M059J (cell line): ENCODE data around the gene ARHGAP11A. TPM values are rescaled to one million over a fixed set of nuclear protein-coding genes. Genes with fewer than 3 reads are reported as not detected.

ENCODE experiments used
- DNase-seq: peaks from one replicate; pipeline ENCODE4 v3.0.0-alpha.2; 2012; ENCODE audit warnings: low read depth
- total RNA-seq: library from RNA; depleted of rRNA; stranded (reverse); fragments of >200 nt; shearing (Covaris generic); gene quantifications from 2 replicates; pipeline ENCODE4 v1.2.3, GENCODE V29; 2014

ARHGAP11A gene
- total RNA-seq, 1 experiment from 2014 or later = 34.8 TPM

GRCh38 chr15:32657198-32657883, 42.0 kb downstream of the ARHGAP11A start:
- DNase-seq = peak; percentile 48

GRCh38 chr15:32657941-32658340, 42.6 kb downstream of the ARHGAP11A start:
- no peak for DNase-seq

DNA sequence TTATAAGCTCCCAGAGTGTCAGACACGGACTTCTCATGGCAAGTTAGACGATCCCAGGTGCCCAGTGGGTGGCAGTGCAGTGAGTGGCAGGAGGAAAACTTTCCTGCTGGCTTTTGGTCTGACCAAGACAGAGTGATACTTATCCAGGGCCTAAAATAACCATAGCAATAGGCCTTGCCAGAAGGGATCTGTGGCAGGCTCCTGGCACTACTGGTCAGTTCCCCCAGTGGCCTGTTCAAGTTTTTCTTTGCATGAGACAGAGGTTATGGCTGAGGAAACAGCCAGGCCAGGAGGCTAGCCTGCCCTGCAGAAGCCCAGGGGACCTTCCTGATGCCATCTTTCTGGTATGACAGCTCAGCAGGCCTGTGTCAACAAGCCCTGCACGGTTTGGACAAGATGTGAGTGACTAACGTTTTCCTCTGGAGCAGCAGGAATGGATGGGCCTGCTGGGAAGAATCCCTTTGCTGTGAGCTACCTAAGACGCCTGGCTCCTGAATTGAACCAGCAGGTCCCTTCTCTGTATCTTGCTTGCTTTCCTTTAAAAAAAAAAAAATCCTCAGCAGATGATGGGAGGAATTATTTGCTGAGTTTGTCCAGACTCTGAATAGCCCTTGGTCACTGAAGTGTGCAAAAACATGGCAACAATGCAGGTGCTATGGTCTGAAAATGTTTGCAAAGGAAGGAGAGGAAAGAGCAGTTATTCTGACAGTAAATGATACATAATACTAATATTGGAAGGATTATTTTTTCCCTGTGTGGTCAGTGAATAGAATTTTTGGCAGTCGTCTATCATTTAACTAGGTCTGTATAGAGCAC, 44.2 kb downstream of the ARHGAP11A start:
- DNase-seq = peak; percentile 91

- no peak for DNase-seq
Observed at GRCh38 chr15:32663671-32664070, 48.4 kb downstream of the ARHGAP11A start.

DNA sequence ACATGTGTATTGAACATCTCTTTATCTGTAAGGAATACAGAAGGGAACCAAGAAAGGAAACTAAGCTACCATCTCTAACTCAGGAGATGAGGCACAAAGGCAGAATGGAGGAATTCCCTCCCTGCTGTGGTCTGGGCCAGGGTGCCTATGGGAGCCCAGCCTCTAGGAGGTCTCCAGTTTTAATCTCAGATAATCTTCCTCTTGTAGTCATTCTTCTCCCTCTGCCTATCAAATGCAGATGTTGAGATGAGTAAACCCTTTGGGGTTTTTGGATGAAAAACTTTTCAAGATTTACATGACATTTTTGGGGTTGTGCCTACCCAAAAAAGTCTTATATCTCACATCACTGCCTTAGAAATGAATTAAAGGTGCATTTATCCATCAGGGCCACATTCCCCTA, 49.5 kb downstream of the ARHGAP11A start:
- no peak for DNase-seq

DNA sequence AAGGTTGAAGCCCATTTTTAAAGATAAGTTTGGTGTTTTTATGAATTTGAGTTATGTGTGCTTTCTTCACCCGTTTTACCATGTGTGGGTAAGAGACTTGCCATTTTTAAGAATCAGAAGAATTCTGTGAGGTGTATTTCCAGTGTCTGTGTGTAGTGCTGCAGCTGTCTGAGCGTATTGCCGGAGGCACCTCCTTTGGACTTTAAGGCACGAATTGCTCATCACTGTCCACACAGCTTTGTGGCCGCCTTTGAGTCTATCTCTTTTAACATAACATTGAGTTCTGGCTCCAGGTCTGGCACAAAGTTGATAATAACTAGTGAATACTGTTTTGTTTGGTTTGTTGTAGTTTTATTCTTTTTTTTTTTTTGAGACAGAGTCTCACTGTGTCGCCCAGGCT, 52.0 kb downstream of the ARHGAP11A start:
- no peak for DNase-seq

GRCh38 chr15:32668942-32669341, 53.6 kb downstream of the ARHGAP11A start:
- DNase-seq = peak; percentile 40

DNA sequence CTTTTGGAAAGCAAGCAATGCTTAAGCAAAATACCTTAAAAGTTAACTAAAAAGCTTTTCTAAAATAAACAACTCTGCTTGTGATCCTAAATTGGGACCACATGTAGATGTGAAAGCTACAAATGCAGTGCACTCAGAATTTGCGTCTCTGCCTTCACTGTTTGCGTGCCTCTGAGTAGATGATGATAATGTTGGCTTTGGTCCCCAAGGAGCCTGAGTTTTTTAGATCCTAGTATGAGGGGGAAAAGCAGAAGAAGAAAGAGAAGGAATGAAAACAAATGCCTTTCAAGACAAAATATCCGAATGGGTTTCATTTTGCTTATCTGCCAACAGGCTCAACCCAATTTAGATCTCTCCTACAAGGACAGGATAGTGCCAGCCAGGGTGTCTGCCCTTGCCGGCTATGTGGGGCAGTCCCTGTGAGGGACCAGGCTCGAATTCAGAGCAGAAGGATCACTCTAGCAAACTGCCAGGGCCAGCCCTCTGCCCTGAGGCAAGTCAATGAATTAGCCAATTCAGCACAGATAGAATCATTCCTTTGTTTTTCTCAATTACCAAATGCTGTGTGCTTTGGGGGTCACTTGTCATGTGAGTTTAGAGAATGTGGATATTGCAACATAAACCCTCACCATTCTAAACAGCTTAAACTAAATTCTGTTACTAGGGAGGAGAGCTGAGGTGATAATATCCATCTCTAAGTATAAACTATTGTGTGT, 54.8 kb downstream of the ARHGAP11A start:
- peak; percentile 90 for DNase-seq

GRCh38 chr15:32670623-32671022, 55.3 kb downstream of the ARHGAP11A start:
- no peak for DNase-seq

- DNase-seq = peak; percentile 76
Observed at GRCh38 chr15:32671339-32672325, 56.3 kb downstream of the ARHGAP11A start.

DNA sequence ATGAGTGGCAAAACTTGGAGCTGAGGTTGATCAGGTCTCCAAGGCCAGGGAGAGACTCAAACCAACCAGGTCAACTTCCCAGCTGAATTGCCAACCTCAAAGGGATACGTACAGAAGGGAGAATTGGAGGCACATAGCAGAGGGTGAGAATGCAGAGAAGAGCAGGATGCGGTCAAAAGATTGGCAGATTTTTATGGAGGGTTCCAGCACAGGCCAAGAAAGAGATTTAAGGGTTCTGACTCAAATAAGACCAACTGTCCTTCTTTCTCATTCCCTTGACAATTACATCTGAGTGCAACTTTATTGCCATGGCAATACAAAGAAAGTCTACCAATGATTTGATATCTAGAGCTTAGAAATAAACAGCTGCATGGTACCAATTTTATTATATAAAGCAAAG, 59.4 kb downstream of the ARHGAP11A start:
- peak; percentile 45 for DNase-seq

GRCh38 chr15:32675466-32675865, 60.2 kb downstream of the ARHGAP11A start:
- DNase-seq = no peak

- DNase-seq = no peak
Observed at GRCh38 chr15:32676169-32676568, 60.9 kb downstream of the ARHGAP11A start.

DNA sequence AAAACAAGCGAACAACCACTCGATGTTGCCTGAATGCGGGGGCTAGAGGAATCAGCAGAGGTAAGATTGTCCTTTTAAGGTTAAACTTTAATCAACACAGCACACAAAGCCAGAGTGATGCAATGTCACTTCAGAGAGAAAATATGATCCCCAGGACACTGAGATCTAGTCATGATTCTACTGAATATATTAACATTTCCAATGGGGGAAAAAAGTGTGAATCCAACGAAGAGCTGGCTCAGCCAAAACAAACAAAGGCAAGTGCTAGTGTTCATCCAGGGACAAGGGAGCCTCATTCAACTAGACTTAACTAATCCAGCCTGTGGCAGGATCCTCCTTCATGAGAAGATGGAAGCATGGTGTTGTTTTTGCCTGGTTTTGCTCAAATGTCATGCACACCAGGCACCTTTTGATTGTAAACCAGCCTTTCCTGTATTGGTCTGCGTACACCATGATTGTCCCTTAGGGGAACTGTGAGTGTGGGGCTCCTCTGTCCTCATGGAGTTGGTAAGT, 62.0 kb downstream of the ARHGAP11A start:
- peak; percentile 60 for DNase-seq

GRCh38 chr15:32679298-32679690, 64.0 kb downstream of the ARHGAP11A start:
- DNase-seq = no peak

GRCh38 chr15:32682569-32682968, 67.3 kb downstream of the ARHGAP11A start:
- peak; percentile 91 for DNase-seq

DNA sequence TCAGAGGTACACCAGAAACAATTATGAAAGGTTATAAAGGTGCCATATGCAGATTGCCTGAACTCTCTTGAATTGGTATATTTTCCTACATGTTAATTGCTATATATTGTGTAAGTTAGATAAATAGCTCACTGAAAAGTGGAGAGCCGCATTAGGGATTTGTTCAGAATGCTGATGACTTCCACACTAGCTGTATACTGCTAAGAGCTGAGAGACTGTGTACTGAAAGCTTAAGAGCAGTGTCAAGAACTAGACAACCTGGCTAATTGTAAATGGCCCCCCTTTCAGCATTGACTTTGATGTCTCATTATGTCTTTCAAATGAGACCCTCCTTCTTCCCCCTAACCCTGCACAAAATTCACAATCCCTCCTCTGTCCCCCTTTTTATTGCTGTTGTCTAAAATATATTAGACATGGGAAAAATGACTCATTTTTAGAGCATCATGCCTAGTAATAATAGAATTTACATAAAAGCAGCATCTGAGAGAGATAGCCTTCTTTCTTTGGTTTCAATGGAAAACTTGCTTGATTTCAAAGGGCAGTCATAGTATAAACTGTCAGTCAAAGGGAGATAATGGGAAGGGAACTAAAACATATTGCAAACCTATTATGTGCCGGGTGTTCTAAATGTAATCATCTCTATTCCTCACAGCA, 67.8 kb downstream of the ARHGAP11A start:
- peak; percentile 32 for DNase-seq

DNA sequence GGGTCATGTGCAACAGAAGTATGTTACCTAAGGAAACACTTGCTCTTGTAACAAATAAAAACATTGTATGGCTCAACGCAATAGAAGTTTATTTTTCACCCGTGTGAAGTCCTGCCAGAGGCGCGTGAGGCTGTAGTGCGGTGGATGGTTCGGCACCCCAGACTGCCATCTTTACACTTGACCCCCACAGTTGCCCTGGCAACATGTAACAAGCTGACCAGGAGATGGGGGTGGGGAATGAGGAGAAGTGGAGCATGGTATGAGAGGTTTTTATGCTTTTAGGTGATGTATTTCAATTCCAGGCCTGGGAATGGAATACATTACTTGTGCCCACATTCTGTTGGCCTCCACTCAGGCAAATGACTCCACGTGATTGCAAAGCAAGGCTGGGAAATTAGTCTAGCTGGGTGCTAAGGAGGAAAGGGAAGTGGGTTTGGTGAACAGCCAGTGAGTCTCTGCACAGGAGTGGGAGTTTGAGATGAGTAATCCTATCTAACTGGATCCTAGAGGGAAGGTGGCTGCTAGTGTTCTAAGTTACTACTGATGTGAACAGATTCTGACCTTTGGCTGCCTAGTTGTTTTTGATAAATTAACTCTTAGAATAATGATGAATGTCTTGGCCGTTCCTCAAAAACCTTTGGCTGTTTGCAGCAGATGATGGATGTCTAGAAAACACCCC, 68.7 kb downstream of the ARHGAP11A start:
- DNase-seq = peak; percentile 99

GRCh38 chr15:32685576-32685975, 70.3 kb downstream of the ARHGAP11A start:
- peak; percentile 49 for DNase-seq

DNA sequence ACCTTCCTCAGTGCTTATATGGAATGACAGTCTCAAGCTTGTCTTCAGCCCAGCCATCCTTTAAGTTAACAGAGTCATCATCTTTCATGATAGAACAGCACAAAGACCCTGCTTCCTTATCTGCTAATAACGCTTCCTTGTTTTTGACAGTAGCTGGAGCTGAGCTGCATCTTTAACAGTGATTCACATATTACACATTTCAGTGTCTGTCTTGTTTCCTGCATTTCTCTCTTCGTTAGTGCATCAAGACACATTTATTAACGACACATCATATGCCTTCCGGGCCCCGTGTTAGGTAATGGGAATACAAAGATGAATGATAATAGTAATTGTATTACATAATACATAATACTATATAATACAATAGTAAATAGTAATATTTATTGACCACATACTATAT, 72.3 kb downstream of the ARHGAP11A start:
- DNase-seq = peak; percentile 74
